Stimulated activated CD4-positive, alpha-beta T cell treated with anti-CD3 and anti-CD28 coated beads, Interleukin-2, amount 100 ng/mL, for 48 hours (primary cell): ENCODE results near the gene DDX50.

ENCODE experiments used
- DNase-seq, 2 donors: peaks; one replicate each; pipeline ENCODE4 v3.0.0-alpha.2; 2020

The DDX50 gene

DNA sequence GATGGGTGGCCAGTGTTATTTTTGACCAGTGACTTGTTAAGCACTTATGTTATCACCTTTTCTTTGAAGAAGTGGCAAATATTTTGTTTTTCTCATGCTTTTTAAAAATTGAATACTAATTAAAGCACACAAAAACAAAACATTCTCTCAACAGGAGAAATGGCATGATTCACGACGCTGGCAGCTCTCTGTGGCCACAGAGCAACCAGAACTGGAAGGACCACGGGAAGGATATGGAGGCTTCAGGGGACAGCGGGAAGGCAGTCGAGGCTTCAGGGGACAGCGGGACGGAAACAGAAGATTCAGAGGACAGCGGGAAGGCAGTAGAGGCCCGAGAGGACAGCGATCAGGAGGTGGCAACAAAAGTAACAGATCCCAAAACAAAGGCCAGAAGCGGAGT lies 81.3 kb downstream of the DDX50 start:
- no peak for DNase-seq

DNA sequence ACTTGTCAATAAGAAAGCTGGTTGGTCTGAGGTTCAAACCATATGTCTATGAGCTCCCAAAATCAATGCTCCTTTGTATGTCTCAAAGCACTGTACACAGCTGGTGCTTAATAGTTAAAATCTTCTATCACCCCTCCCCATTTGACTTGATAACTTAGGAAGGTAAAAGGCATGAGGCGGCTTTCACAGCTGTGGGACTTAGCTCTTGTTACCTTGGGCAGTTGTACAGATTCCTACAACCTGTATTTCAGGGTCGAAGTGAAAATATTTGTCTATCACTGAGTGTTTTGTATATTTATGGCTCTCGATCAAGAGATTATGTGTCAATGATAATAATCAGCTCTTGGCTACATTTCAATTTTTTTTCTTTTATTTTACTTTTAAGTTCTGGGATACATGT lies 86.5 kb downstream of the DDX50 start:
- DNase-seq = no peak

DNA sequence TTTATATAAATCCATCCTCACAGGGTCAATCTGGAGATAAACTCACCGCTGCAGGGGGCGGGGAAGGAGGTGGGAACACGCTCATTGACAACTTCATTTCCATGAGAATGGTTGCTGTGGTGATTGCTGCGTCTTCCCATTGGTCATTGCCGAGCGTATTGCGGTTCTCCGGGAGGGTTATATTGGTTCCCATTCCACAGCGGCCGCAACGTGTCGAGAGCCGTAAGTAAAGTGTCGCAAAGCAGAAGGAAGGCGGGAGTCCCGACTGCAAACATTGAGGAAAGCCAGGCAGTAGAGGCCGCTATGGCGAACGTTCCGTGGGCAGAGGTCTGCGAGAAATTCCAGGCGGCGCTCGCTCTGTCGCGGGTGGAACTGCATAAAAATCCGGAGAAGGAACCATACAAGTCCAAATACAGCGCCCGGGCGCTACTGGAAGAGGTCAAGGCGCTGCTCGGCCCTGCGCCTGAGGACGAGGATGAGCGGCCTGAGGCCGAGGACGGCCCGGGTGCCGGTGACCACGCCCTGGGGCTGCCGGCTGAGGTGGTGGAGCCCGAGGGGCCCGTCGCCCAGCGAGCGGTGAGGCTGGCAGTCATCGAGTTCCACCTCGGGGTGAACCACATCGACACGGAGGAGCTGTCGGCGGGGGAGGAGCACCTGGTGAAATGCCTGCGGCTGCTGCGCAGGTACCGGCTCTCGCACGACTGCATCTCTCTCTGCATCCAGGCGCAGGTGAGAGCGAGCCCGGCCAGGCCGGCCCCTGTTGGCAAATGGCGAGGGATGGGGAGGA lies 87.6 kb downstream of the DDX50 start, which contains the start of gene KIFBP:
Gene KIFBP (plus strand): TSS at position 274 of the 787 bp plus-strand sequence. CDS start 30 bp downstream, at position 304.
- DNase-seq = peak; percentile 72 to 80

DNA sequence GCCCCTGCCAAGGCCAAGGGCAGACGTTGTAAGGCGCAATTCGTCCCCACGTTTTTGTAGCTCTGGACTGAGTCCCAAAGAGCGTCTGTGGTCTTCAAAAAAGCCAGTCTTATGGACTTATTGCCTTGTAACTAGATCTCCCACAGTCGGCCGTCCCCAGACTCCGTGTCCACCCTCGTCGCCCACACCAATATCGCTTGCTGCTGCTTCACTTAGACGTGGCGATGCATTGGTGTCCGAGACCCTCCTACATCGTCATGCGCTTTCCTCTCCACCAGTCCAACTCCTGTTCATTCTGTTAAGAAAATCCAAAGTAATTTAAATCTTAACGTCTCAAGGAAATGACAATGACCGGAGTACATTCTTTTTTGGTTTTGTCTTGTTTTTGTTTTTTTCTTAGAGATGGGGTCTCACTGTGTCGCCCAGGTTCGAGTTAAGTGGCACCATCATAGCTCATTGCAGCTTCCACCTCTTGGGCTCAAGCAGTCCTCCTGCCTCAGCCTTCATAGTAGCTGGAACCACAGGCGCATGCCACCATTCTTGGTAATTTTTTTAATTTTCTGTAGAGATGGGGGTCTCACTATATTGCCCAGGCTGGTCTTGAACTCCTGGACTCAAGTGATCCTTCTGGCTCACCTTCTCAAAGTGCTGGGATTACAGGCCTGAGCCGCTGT lies 88.3 kb downstream of the DDX50 start:
- no peak for DNase-seq

DNA sequence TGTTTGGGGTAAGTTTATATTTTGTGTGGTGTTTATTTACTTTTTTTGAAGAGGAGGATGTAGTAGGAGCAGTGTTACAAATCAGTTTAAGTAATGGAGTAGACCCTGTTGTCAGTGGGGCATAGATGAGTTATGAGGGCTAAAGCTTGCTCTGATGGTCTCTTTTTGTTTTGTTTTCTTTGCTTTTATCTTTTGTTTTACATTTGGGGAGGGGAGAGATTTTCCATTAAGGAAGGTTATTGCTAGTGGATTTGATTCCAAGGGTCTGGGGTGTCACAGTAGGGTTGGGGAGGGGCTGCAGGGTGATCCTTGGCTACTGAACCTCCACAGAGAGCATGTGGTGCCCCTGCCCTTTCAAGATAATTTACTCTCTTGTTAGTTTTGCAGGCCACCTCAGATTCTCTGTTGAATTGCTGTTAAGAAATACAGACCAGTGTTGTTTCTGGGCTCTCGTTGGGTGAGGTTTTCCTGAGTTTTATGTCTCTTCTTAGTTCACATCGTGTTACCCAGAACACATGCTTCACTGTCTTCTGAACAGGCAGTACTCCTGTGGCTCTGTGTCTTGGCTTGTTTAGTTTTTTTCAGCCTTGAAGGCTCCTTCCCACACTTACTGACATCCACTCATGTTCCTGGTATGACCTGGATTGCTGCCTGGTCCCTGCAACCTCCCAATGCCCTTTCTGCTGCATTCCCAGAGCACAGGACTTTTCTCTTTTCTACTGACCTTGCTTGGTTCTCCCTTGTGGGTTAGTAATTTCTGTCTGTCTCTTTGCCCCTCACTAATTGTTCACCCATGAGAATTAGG lies 91.7 kb downstream of the DDX50 start:
- DNase-seq = no peak
